Thymus (tissue), 14 donors: Measurements from ENCODE around the gene ALMS1. TPM values are rescaled to one million over a fixed set of nuclear protein-coding genes. Genes with fewer than 3 reads are reported as not detected.
A peak's percentile ranks its signal among the peaks of the same experiment; 100 is the strongest.
"Not testable (repeated sequence)": the region's sequence is repeated elsewhere in the genome, so short reads cannot be mapped to it uniquely, and the experiment has no call there.

Experiments
- DNase-seq, 9 donors: peaks; one replicate each; pipeline ENCODE4 v3.0.0-alpha.2; 2013; ENCODE audit warnings: low spot score in 9 of 9, low read depth in 6 of 9, missing footprints in 1 of 9
- H3K27ac ChIP-seq, 2 donors: one replicate each; pipeline ENCODE4 v1.5.1; 2013; ENCODE audit warnings: control low read depth in 1 of 2, low read depth in 1 of 2, low read length in 1 of 2, mild to moderate bottlenecking in 1 of 2, moderate library complexity in 1 of 2
- H3K27me3 ChIP-seq, 2 donors: one replicate each; pipeline ENCODE4 v1.5.1; 2013; ENCODE audit warnings: low read length in 1 of 2; ENCODE audit not compliant: control insufficient read depth in 2 of 2, insufficient read depth in 1 of 2
- H3K36me3 ChIP-seq, 2 donors: one replicate each; pipeline ENCODE4 v1.5.1; 2013; ENCODE audit warnings: low read length in 1 of 2, mild to moderate bottlenecking in 1 of 2, moderate library complexity in 1 of 2; ENCODE audit not compliant: control insufficient read depth in 2 of 2, insufficient read depth in 2 of 2
- H3K4me1 ChIP-seq, 2 donors: one replicate each; pipeline ENCODE4 v1.5.1; 2013; ENCODE audit warnings: low read length in 2 of 2; ENCODE audit not compliant: control insufficient read depth in 2 of 2, insufficient read depth in 2 of 2
- H3K4me3 ChIP-seq, 2 donors: one replicate each; pipeline ENCODE4 v1.5.1; 2013; ENCODE audit warnings: low read length in 2 of 2, control low read depth in 1 of 2, mild to moderate bottlenecking in 1 of 2
- H3K9me3 ChIP-seq, 2 donors: one replicate each; pipeline ENCODE4 v1.5.1; 2013; ENCODE audit warnings: low read length in 1 of 2, mild to moderate bottlenecking in 1 of 2; ENCODE audit not compliant: control insufficient read depth in 2 of 2, insufficient read depth in 1 of 2
- WGBS: extraction: QIAGEN DNeasy Blood & Tissue Kit; methylation state at CpG from one replicate; pipeline ENCODE4 v1.1.7; 2013; 5-methylcytosine and 5-hydroxymethylcytosine counted together
- long read RNA-seq, 10 donors: transcript quantifications; one replicate each; lab custom pipeline, GENCODE V29; 2026
- polyA plus RNA-seq: library from polyadenylated mRNA; stranded (reverse); fragments of 200-250 nt; gene quantifications from one replicate; pipeline ENCODE4 v1.2.3, GENCODE V29; 2013
- total RNA-seq: library from RNA; stranded (reverse); fragments of 120-200 nt; gene quantifications from one replicate; pipeline ENCODE4 v1.2.4, GENCODE V29; 2013
- donor health status: healthy.

The ALMS1 gene
- total RNA-seq (19.5 TPM), polyA plus RNA-seq (8.4 TPM)
- long read RNA-seq, donor 1, result 0 reads
- long read RNA-seq, donor 2, partial matches to known transcripts, result 20 of 20 reads
- long read RNA-seq, donor 2, other reads (novel, unspliced or antisense), result 0 of 20 reads
- long read RNA-seq, donor 3, result 0 reads
- long read RNA-seq, donor 4, result 0 reads
- long read RNA-seq, donor 5, full-length matches to known transcripts, result 1 of 1 reads
- long read RNA-seq, donor 5, partial matches to known transcripts, result 0 of 1 reads
- long read RNA-seq, donor 5, other reads (novel, unspliced or antisense), result 0 of 1 reads
- long read RNA-seq, donor 6, partial matches to known transcripts, result 8 of 8 reads
- long read RNA-seq, donor 6, other reads (novel, unspliced or antisense), result 0 of 8 reads
- long read RNA-seq, donor 7, result 0 reads
- long read RNA-seq, donor 8, result 0 reads
- long read RNA-seq, donor 9, result 0 reads
- long read RNA-seq, donor 10, result 0 reads

DNA sequence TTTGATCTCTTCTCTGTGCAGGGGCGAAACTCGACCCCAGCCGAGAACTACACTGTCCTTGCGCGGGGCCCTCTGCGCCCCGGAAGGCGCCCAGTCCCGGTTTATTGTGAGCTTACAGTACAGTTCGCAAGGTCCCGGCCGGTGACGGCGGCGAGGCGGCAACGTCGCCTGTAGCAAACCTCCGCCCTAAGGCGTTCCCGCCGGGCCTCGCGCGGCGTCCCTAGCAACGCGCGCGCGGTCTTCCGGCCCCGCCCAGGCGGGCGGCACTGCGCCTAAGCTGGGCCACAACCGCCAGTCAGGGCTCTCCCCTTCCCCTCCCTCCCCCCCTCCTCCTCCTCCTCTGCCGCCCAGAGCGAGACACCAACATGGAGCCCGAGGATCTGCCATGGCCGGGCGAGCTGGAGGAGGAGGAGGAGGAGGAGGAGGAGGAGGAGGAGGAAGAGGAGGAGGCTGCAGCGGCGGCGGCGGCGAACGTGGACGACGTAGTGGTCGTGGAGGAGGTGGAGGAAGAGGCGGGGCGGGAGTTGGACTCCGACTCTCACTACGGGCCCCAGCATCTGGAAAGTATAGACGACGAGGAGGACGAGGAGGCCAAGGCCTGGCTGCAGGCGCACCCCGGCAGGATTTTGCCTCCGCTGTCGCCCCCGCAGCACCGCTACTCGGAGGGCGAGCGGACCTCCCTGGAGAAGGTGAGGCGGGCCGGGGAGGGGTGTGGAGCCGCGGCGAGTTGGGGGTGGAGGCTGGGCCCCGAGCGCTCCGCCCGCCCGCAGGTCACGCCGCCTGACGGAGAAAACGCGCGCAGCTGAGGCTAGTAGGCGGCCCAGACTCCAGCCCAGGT is at the start of gene ALMS1:
ALMS1 (plus strand) TSS at position 333 of the 838 bp plus-strand sequence; CDS start at position 366, 33 bp downstream.
- Histone ChIP-seq H3K27me3 (peaks cover 2 to 4% of the 10 kb centered on the region in 2 donors), H3K4me3 (peak within 1 kb of the TSS; percentile 79 to 86), H3K36me3 (no peaks in the 10 kb centered on the region), H3K9me3 (no peaks in the 10 kb centered on the region), H3K27ac (peak within 1 kb of the TSS; percentile 87 to 94), H3K4me1 (peaks cover 13 to 15% of the 10 kb centered on the region in 2 donors)
- peak; percentile 63 to 96 (median 87) for DNase-seq
- under 1% methylated on average over 84 of the region's 84 CpGs for WGBS

DNA sequence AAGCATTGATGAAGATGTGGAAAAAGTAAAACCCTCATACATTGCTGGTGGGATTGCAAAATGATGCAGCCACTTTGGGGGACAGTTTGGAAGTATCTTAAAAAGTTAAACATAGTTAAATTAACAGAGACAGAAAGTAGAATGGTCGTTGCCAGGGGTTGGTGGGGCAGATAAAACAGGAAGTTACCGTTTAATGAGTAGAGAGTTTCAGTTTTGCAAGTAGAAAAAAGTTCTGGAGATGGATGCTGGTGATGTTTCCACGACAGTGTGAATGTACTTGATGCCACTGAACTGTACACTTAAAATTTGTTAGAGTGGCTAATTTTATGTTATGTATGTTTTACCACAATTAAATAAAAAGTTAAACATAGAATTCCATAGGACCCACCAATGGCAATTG is 47.8 kb upstream of the ALMS1 start:
- WGBS, result 26% methylated on average over 3 of the region's 3 CpGs

DNA sequence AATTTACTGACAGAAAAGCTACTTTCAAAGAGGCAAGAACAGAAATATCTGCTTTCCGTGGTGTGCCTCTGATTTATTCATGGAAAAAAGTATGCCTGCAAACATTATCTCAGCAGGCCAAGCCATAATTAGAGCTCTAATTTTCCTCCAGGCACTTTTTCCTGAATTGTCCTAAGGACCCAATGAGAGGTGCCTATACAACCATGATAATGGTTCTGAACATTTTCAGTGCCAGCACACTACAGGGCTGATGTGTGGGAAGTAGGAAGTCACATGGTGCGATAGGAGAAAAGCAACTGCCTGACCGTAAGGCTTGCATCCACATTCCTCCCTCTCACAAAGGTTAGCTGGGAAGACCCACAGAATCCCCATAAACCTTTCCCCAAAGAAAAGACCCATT is 46.4 kb upstream of the ALMS1 start:
- no peak for DNase-seq
- Histone ChIP-seq H3K36me3 (no peaks in the 10 kb centered on the region), H3K27me3 (no peaks in the 10 kb centered on the region), H3K4me3 (no peak overlapping the region), H3K27ac (no peak overlapping the region), H3K9me3 (no peaks in the 10 kb centered on the region), H3K4me1 (no peaks in the 10 kb centered on the region)
- 97% methylated on average over 3 of the region's 3 CpGs for WGBS

More for the DNA sequence above, 47.8 kb upstream of the ALMS1 start:
- no peak for DNase-seq
- Histone ChIP-seq H3K27me3 (no peaks in the 10 kb centered on the region), H3K36me3 (no peaks in the 10 kb centered on the region), H3K27ac (no peak overlapping the region), H3K9me3 (no peaks in the 10 kb centered on the region), H3K4me1 (no peaks in the 10 kb centered on the region), H3K4me3 (no peak overlapping the region)

DNA sequence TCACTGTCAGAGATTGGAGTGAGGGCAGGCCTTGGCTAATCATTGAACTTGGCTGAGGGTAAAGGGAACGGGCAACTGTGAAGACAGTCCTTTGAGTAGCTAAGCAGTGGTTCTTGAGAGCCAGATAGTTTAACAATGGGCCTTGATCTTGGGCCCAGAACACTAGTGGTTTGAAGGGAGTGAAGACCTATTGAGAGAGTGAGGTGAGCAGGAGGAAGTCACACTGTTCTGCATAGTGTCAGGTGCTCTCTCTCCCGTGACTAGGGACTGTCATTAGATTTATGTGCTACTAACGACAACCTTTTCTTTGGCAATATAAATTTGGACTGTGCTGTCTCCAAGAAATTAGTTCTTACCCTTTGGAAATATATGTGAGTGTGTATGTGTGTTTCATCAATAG is 44.6 kb upstream of the ALMS1 start:
- Histone ChIP-seq H3K9me3 (no peaks in the 10 kb centered on the region), H3K36me3 (no peaks in the 10 kb centered on the region), H3K4me1 (no peaks in the 10 kb centered on the region), H3K27ac (no peak overlapping the region), H3K4me3 (no peak overlapping the region), H3K27me3 (no peaks in the 10 kb centered on the region)
- WGBS, result 91% methylated on average over 3 of the region's 3 CpGs
- DNase-seq, result no peak

DNA sequence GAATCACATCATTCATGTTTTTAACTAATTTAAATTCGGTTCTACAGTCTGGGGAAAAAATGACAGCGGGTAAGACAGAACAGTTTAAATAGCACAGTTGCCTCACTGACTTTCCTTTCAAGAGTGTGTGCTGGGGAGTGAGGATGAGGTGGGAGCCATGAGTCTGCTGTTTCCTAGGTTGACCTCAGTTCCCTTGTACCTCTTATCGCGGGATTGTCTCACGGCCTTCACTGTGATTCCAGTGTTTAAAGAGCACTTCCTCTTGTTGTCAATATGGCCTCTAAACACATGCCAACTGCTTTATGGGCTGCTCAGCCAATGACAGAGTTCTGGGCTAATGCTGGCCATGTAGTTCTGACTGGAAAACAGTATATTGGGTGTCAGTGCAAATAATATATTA is 41.6 kb upstream of the ALMS1 start:
- no peaks in the 10 kb centered on the region for H3K4me1 ChIP-seq
- H3K36me3 ChIP-seq, result no peaks in the 10 kb centered on the region
- DNase-seq, result no peak
- H3K27ac ChIP-seq, result no peak overlapping the region
- H3K27me3 ChIP-seq, result no peaks in the 10 kb centered on the region
- no peak overlapping the region for H3K4me3 ChIP-seq
- no peaks in the 10 kb centered on the region for H3K9me3 ChIP-seq
- WGBS, result 89% methylated on average over 5 of the region's 5 CpGs

DNA sequence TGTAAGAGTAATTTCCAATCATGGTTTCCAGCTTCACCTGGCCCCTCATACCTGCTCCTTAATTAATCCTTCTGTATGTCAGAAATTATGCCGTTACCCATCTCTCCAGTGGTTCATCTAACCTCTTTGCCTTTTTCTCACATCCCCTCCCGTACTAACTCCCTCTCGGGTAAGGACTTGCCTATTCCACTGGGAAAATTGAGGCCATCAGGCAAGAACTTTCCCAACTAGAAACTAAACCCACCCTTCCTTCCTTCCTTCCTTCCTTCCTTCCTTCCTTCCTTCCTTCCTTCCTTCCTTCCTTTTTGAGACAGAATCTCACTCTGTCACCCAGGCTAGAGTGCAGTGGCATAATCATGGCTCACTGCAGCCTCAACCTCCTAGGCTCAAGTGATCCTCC is 40.9 kb upstream of the ALMS1 start:
- H3K36me3 ChIP-seq, H3K9me3 ChIP-seq, H3K4me1 ChIP-seq, H3K4me3 ChIP-seq, H3K27ac ChIP-seq, DNase-seq, H3K27me3 ChIP-seq: not testable (repeated sequence)
- 96% methylated on average over 3 of the region's 3 CpGs for WGBS

- Histone ChIP-seq H3K36me3 (no peaks in the 10 kb centered on the region), H3K4me1 (no peaks in the 10 kb centered on the region), H3K27ac (no peak overlapping the region), H3K9me3 (no peaks in the 10 kb centered on the region), H3K27me3 (no peaks in the 10 kb centered on the region), H3K4me3 (no peak overlapping the region)
- no peak for DNase-seq
- WGBS, result 88% methylated on average over 4 of the region's 4 CpGs
Measured at GRCh38 chr2:73350035-73350691, 35.5 kb upstream of the ALMS1 start.

- H3K27ac ChIP-seq, result no peak overlapping the region
- no peaks in the 10 kb centered on the region for H3K9me3 ChIP-seq
- H3K27me3 ChIP-seq, result peaks cover 0 to 4% of the 10 kb centered on the region in 2 donors
- DNase-seq, result no peak
- H3K4me1 ChIP-seq, result no peaks in the 10 kb centered on the region
- 94% methylated on average over 3 of the region's 3 CpGs for WGBS
- no peaks in the 10 kb centered on the region for H3K36me3 ChIP-seq
- no peak overlapping the region for H3K4me3 ChIP-seq
Measured at GRCh38 chr2:73356097-73356496, 29.5 kb upstream of the ALMS1 start.
